ENCODE results near the gene ZSCAN20. TPM values are rescaled to one million over a fixed set of nuclear protein-coding genes. Genes with fewer than 3 reads are reported as not detected.

ZSCAN20 gene
- total and polyA plus RNA-seq, 9 of the 15 experiments (the other 6 are each of a cell fraction or from before 2014, with no cell fraction given) = 0.36 to 3.3 (median 2.0) TPM

DNA sequence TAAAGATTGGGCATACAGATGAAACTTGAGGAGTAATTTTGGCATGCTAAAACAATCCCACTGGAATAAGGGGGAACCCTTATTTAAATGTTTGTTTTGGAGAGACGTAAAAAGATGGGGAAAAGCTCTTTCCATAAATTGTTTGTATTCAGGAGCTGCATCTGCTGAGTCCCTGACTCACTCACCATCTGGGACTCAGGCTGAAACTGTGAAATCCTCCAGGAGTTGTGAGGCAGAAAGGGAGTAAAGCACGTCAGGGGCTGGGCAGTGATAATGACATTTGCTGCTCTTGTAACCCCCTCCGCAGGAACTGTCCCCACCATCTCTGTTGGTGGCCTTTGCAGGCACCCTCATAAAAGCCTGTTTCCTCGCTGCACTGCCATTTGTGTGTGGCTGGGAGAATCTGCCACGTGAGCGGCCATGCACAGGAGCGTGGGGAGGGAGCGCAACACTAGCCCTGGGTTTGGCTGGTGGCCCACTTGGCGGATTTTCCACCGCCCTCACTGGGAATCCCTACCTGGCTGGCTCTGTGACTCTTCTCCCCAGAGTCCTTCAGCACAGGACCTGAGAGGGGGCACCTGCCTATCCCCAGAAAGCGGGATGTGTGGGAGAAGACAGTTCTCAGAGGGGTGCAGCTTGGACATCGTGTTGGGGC lies 45.3 kb downstream of the ZSCAN20 start:
- DNase-seq (ENCODE audit: extremely low read depth in 1 of 4, low spot score in 3 of 4) (no peak), FAIRE-seq (no peak), ATAC-seq (no peak)
- no peak overlapping the region for H2AFZ ChIP-seq (ENCODE audit: low read depth, low read length)
- no peak overlapping the region for H3K27ac ChIP-seq (ENCODE audit: extremely low read depth, low read depth, low read length)
- no peaks in the 10 kb centered on the region for H3K36me3 ChIP-seq (ENCODE audit: control insufficient read depth, insufficient read depth, low read length)
- no peaks in the 10 kb centered on the region for H3K9me3 ChIP-seq (replicated peaks; ENCODE audit: control insufficient read depth, insufficient read depth, low read depth, low read length)
- WGBS (ENCODE audit: insufficient coverage, low coverage, missing lambda C conversion rate) = 1% methylated on average over 12 of the region's 12 CpGs
- POLR2A ChIA-PET = interaction anchor here (0.6 to 0.9 kb wide), 2 partner anchors 18 to 96 kb away, joined by 3 read pairs; no protein-coding TSS in a partner anchor
- CTCF ChIA-PET (ENCODE audit: low intra/inter-chr PET ratio) = no interaction called here
- peaks cover 0 to 6% of the 10 kb centered on the region in 2 experiments; a peak in 2 of 5 replicates for H3K4me1 ChIP-seq (replicated peaks in 1 of 2; ENCODE audit: control insufficient read depth in 2 of 2, insufficient read depth in 2 of 2, low read length in 2 of 2)
- H4K20me1 ChIP-seq (replicated peaks; ENCODE audit: control insufficient read depth, insufficient read depth, low read length) = 0 out of 2 replicates have a peak, but pooled peaks cover 4% of the 10 kb centered on the region
- no TSS peak for BruUV-seq (replicated peaks)
- no peaks in the 10 kb centered on the region for H3K79me2 ChIP-seq (ENCODE audit: control insufficient read depth, insufficient read depth, low read length)
- H3K4me2 ChIP-seq (ENCODE audit: insufficient read depth, low read length) = no peak overlapping the region
- H3K4me3 ChIP-seq = no peak overlapping the region
- in situ Hi-C loops (cut with MboI) (no loop called here), intact Hi-C loops (cut with micrococcal nuclease) (loop anchor here (10.0 kb wide), 1 partner anchor 87 kb away; no protein-coding TSS in a partner anchor)
- no peaks in the 10 kb centered on the region for H3K9me1 ChIP-seq (ENCODE audit: control insufficient read depth, insufficient read depth, low read length)
- peaks cover 36 to 67% of the 10 kb centered on the region in 2 experiments for H3K27me3 ChIP-seq (ENCODE audit: control insufficient read depth in 2 of 2, insufficient read depth in 2 of 2, low read length in 2 of 2)
- TF ChIP-seq, protein P1, sequence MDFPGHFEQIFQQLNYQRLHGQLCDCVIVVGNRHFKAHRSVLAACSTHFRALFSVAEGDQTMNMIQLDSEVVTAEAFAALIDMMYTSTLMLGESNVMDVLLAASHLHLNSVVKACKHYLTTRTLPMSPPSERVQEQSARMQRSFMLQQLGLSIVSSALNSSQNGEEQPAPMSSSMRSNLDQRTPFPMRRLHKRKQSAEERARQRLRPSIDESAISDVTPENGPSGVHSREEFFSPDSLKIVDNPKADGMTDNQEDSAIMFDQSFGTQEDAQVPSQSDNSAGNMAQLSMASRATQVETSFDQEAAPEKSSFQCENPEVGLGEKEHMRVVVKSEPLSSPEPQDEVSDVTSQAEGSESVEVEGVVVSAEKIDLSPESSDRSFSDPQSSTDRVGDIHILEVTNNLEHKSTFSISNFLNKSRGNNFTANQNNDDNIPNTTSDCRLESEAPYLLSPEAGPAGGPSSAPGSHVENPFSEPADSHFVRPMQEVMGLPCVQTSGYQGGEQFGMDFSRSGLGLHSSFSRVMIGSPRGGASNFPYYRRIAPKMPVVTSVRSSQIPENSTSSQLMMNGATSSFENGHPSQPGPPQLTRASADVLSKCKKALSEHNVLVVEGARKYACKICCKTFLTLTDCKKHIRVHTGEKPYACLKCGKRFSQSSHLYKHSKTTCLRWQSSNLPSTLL (IDR thresholded peaks at IDR 0.05) = no peak
- no peak for TF ChIP-seq CBX5 (IDR thresholded peaks at IDR 0.05; ENCODE audit: borderline replicate concordance, low read depth)
- H3K9ac ChIP-seq (ENCODE audit: insufficient read depth in 1 of 2, low read depth in 2 of 2, low read length in 2 of 2) = no peak overlapping the region

Measured in K562 (cell line).